Raji (cell line): ENCODE measurements around the gene EXOSC7.

ENCODE experiments used
- POLR2A ChIP-seq: IDR thresholded peaks from 2 replicates; pipeline ENCODE4 v1.6.1; 2011; ENCODE audit warnings: low read depth, low read length, control low read depth; ENCODE audit not compliant: insufficient read depth

The EXOSC7 gene

DNA sequence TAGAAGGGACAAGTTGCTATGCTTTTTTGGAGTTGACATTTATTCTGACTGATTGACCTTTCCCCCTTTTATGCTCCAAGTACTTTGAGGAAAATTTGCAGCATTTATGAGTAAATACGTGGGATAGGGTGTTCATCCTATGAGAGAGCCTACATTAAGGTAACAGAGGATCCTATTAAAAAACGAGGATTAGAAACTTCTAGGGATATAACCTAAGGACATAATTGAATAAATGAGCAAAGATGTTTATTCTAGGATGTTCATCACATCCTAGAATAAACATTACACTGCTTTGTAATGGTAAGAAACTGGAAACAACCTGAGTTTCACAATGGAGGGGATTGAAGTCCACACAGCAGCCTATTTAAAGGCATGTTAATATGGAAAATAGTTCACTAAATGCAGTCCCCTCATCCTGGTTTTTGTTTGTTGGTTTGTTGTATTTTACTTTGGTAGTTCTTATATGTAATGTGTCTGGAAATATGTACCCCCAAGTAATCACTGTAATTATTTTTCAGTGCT lies 26.2 kb downstream of the EXOSC7 start:
- TF ChIP-seq POLR2A, result no peak

DNA sequence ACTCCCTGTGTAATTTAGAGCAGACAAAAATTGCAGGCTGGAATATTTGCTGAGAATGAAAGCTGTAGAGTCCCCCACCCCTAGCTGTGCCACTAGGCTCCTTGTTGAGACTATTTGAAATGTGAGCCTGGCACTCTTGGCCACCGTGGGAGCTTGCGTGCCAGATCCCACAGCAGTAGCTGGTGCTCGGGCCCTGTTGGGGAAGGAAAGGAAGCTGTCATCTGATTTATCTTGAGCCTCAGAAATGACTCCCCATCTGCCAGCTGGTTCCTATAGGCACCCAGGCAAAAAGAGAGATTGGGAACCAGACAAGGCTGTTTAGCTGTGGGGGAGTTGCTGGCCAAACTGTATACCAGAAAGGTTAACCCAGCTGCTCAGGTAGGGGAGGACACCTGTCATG lies 26.7 kb downstream of the EXOSC7 start:
- TF ChIP-seq POLR2A, result no peak

GRCh38 chr3:45003406-45003805 lies 27.4 kb downstream of the EXOSC7 start:
- no peak for TF ChIP-seq POLR2A

- no peak for TF ChIP-seq POLR2A
Measured at GRCh38 chr3:45003859-45004258, 27.8 kb downstream of the EXOSC7 start.

- no peak for TF ChIP-seq POLR2A
Measured at GRCh38 chr3:45007091-45007490, 31.0 kb downstream of the EXOSC7 start.

DNA sequence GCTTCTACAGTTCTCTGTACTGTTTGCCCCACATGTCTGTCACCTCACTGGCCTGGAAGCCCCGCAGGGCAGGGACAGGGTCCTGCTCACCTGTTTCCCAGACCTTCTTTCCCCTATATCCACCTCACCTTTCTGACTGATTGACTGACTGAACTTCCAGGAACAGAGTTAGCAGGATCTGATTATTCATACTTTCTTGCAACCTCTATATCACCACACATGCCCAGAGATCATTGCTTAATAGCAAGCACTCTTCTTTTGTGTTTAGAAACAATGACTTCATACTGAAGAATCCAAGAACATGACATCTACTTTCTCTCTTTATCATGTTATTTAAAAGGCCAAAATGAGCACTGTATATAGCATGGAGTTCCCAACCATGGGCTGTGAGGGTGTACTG lies 32.1 kb downstream of the EXOSC7 start:
- TF ChIP-seq POLR2A, result no peak

DNA sequence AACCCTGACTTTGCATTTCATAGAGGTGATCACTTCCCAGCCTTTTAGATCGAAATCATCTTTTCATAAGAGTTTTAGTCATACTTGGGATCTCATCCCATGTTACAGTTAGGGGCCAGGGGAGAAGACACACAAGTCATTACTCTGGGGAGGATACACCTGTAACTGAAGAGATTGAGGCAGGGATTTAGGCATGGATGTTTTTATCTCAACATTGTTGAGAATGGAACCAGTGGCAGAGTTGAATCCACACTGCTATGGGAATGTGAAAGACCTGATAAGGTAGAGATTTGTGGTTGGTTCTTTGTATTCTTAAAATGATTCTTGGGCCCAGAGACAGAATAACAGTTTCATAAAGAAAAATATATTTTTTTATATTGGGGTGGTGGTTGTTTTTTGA lies 33.8 kb downstream of the EXOSC7 start:
- TF ChIP-seq POLR2A, result no peak

DNA sequence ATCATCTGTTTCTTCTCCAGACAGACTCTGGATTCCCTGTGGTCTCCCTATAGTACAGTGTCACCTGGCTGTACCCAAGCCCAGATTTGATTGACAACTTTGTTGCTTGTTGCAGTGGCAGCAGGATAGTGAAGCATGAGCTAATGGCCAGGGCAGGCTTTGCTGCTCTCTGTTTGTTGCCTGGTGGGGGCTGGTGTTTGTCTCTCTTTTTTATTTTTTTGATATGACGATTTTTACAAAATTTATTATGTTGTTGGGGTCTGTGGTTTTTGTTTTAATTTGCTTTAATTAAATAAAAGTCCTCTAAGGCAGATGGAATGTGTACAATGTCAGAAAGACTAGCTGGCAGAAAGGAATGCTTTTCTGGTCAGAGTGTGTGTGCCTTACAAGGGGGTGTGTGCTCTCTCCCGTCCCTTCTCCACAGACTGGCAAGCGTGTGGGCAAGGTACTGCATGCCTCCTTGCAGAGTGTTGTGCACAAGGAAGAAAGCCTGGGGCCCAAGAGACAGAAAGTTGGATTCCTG lies 34.8 kb downstream of the EXOSC7 start:
- TF ChIP-seq POLR2A, result no peak

DNA sequence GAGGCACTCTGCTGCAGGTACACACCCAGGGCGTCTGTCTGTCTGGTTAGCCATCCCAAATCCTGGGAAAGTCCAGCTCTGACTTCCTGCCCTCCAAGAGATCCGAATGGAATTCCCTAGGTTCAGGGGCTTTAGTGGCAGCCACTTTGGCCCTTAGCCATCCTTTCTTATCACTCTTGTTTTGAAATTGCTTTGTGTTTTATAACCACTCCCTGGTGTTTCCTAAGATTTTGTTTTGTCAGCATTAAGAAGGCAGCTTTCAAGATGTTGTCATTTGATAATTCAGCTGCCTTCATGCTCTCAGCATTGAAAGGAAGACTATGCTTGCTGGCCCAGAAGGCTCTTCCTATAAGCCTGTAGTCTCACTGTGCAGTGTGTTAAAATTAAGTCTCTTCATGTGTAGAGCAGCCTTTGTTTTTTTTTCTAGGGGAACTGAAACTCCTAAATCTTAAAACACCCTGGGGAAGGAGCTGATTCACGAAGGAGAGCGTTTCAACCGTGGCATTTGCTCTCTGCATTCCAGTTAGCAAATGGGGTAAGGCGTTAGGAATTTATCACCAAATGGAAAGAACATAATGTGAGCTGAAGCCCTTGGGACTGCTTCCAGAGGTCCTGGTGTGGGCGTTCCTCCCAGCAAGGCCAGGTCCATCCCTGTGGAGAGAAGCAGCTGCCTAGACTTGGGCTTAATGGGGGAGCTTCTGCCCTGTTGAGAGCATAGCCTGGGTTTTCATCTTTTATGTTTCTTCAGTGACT lies 35.9 kb downstream of the EXOSC7 start:
- no peak for TF ChIP-seq POLR2A

- TF ChIP-seq POLR2A, result no peak
Measured at GRCh38 chr3:45012577-45012976, 36.5 kb downstream of the EXOSC7 start.

- no peak for TF ChIP-seq POLR2A
Measured at GRCh38 chr3:45016916-45017315, 40.9 kb downstream of the EXOSC7 start.

GRCh38 chr3:45017821-45018220 lies 41.8 kb downstream of the EXOSC7 start:
- TF ChIP-seq POLR2A, result no peak

- no peak for TF ChIP-seq POLR2A
Measured at GRCh38 chr3:45020534-45020933, 44.5 kb downstream of the EXOSC7 start.

DNA sequence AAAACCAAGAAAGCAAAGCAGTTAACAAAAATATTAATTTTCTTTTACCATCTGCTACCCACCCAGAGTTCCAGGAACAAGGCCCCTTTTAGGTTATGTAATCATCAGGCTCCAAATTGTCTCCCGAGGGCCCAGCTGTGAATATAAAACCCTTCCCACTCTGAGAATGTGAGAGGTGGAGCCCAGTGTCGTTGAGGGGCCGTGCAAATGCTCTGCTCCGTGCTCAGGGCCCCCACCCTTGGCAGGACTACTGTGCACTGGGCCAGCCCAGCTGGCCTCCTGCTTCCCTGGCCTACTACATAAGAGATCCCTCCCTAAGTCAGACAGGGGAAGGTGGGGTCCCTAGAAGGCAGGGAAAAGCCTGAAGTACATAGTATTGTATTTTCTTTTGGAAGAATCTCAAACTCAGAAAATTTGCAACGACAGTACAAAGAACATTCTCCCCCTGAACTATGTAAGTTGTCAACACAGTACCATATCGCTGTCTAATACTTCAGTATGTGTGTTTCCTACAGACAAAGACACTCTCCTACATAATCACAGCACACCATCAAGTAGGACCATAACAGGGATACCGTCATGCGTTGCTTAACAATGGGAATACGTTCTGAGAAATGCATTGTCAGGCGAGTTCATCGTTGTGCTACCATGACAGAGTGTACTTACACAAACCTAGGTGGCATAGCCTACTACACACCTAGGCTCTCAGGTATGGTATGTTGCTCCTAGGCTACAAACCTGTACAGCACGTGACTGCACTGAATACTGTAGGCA lies 45.7 kb downstream of the EXOSC7 start:
- no peak for TF ChIP-seq POLR2A

GRCh38 chr3:45023675-45024074 lies 47.6 kb downstream of the EXOSC7 start:
- TF ChIP-seq POLR2A, result no peak
